ENCODE results near the gene NSUN3. TPM values are rescaled to one million over a fixed set of nuclear protein-coding genes. Genes with fewer than 3 reads are reported as not detected.

The NSUN3 gene
- total and polyA plus RNA-seq, 2 donors (not counting 3 experiments of a cell fraction or from before 2014, with no cell fraction given): 3.4 to 10.7 TPM

- POLR2A ChIA-PET: no interaction called here
- dilution Hi-C loops (cut with MboI; ENCODE audit: extremely low pct_ligation_motif_present, low sequenced_read_pairs): no loop called here
Observed at GRCh38 chr3:94175677-94176076, 112.8 kb downstream of the NSUN3 start.

GRCh38 chr3:94176988-94177745, 114.3 kb downstream of the NSUN3 start:
- H3K27me3 ChIP-seq (ENCODE audit: control insufficient read depth in 2 of 2, insufficient read depth in 2 of 2, low read length in 2 of 2): no peaks in the 10 kb centered on the region
- no peaks in the 10 kb centered on the region for H3K9me3 ChIP-seq (replicated peaks; ENCODE audit: control insufficient read depth, insufficient read depth, low read length)
- H3K27ac ChIP-seq (ENCODE audit: insufficient read depth, low read depth, low read length): no peak overlapping the region
- no peaks in the 10 kb centered on the region for H4K20me1 ChIP-seq (replicated peaks; ENCODE audit: control insufficient read depth, extremely low read depth, insufficient read depth, low read length)
- H3K9ac ChIP-seq (replicated peaks; ENCODE audit: extremely low read depth, insufficient read depth, low read length): no peak overlapping the region
- no peaks in the 10 kb centered on the region for H3K9me1 ChIP-seq (replicated peaks; ENCODE audit: control insufficient read depth, extremely low read depth, insufficient read depth, low read length)
- intact Hi-C loops (cut with micrococcal nuclease): no loop called here
- DNase-seq (ENCODE audit: low read depth, low spot score) (no peak), FAIRE-seq (no peak)
- no peak overlapping the region for H2AFZ ChIP-seq (ENCODE audit: low read depth, low read length)
- H3K4me3 ChIP-seq (replicated peaks in 1 of 3; ENCODE audit: insufficient read depth in 1 of 3, low read depth in 1 of 3, low read length in 3 of 3): no peak overlapping the region
- ChIA-PET CTCF (no interaction called here), POLR2A (no interaction called here)
- no peaks in the 10 kb centered on the region for H3K4me1 ChIP-seq (ENCODE audit: control insufficient read depth, extremely low read depth, insufficient read depth, low read length)
- TF ChIP-seq EZH2 (IDR thresholded peaks at IDR 0.05; ENCODE audit: borderline replicate concordance, low read depth, low read length, severe bottlenecking) (no peak), GATA2 (IDR thresholded peaks at IDR 0.05; ENCODE audit: insufficient read depth, insufficient read length, low read depth, low read length) (no peak), POLR2A (IDR thresholded peaks at IDR 0.05; ENCODE audit: low read depth, low read length) (no peak), FOS (IDR thresholded peaks at IDR 0.05; ENCODE audit: borderline replicate concordance, insufficient read depth, low read length) (no peak), JUN (IDR thresholded peaks at IDR 0.05; ENCODE audit: borderline replicate concordance, insufficient read depth, insufficient read length, low read depth) (no peak)
- H3K36me3 ChIP-seq (ENCODE audit: control insufficient read depth in 2 of 2, extremely low read depth in 1 of 2, insufficient read depth in 2 of 2, low read length in 2 of 2): no peaks in the 10 kb centered on the region
- no TSS peak for BruUV-seq (replicated peaks)
- H3K79me2 ChIP-seq (ENCODE audit: control insufficient read depth, insufficient read depth, low read length): no peaks in the 10 kb centered on the region
- H3K4me2 ChIP-seq (ENCODE audit: insufficient read depth, low read length): no peak overlapping the region
- dilution Hi-C loops (cut with MboI; ENCODE audit: extremely low pct_ligation_motif_present, low sequenced_read_pairs): no loop called here

More at GRCh38 chr3:94175677-94176076, 112.8 kb downstream of the NSUN3 start:
- no peak overlapping the region for H3K4me2 ChIP-seq (ENCODE audit: insufficient read depth, low read length)
- no peak overlapping the region for H3K4me3 ChIP-seq (replicated peaks in 1 of 3; ENCODE audit: insufficient read depth in 1 of 3, low read depth in 1 of 3, low read length in 3 of 3)
- no peak overlapping the region for H3K9ac ChIP-seq (replicated peaks; ENCODE audit: extremely low read depth, insufficient read depth, low read length)
- no peaks in the 10 kb centered on the region for H3K9me3 ChIP-seq (replicated peaks; ENCODE audit: control insufficient read depth, insufficient read depth, low read length)
- intact Hi-C loops (cut with micrococcal nuclease): no loop called here
- H3K4me1 ChIP-seq (ENCODE audit: control insufficient read depth, extremely low read depth, insufficient read depth, low read length): no peaks in the 10 kb centered on the region
- no peaks in the 10 kb centered on the region for H3K36me3 ChIP-seq (ENCODE audit: control insufficient read depth in 2 of 2, extremely low read depth in 1 of 2, insufficient read depth in 2 of 2, low read length in 2 of 2)
- DNase-seq (ENCODE audit: low read depth, low spot score) (no peak), FAIRE-seq (no peak)
- no peaks in the 10 kb centered on the region for H3K9me1 ChIP-seq (replicated peaks; ENCODE audit: control insufficient read depth, extremely low read depth, insufficient read depth, low read length)
- H4K20me1 ChIP-seq (replicated peaks; ENCODE audit: control insufficient read depth, extremely low read depth, insufficient read depth, low read length): no peaks in the 10 kb centered on the region
- H2AFZ ChIP-seq (ENCODE audit: low read depth, low read length): no peak overlapping the region
- no peaks in the 10 kb centered on the region for H3K79me2 ChIP-seq (ENCODE audit: control insufficient read depth, insufficient read depth, low read length)
- no TSS peak for BruUV-seq (replicated peaks)
- no peak overlapping the region for H3K27ac ChIP-seq (ENCODE audit: insufficient read depth, low read depth, low read length)
- H3K27me3 ChIP-seq (ENCODE audit: control insufficient read depth in 2 of 2, insufficient read depth in 2 of 2, low read length in 2 of 2): no peaks in the 10 kb centered on the region
- CTCF ChIA-PET: no interaction called here
- TF ChIP-seq GATA2 (IDR thresholded peaks at IDR 0.05; ENCODE audit: insufficient read depth, insufficient read length, low read depth, low read length) (no peak), FOS (IDR thresholded peaks at IDR 0.05; ENCODE audit: borderline replicate concordance, insufficient read depth, low read length) (no peak), POLR2AphosphoS5 (IDR thresholded peaks at IDR 0.05; ENCODE audit: insufficient read depth, low read depth, low read length) (no peak)

Other genes starting within 250 kb of the NSUN3 start
- 5.2 and 6.0 TPM in 2 replicates for gene PROS1, start 89.2 kb upstream of the NSUN3 start, total RNA-seq
- gene PROS1, start 89.2 kb upstream of the NSUN3 start, polyA plus RNA-seq: 2.5 and 2.6 TPM in 2 replicates
- 8.6 and 12.7 TPM in 2 replicates for gene ARL13B, start 82.9 kb upstream of the NSUN3 start, total RNA-seq
- 2.5 and 3.8 TPM in 2 replicates for gene ARL13B, start 82.9 kb upstream of the NSUN3 start, polyA plus RNA-seq
- not detected in 2 replicates for gene STX19, start 34.5 kb upstream of the NSUN3 start, total RNA-seq
- not detected in 2 replicates for gene STX19, start 34.5 kb upstream of the NSUN3 start, polyA plus RNA-seq
- gene DHFR2, start 145 bp upstream of the NSUN3 start, total RNA-seq: 2.1 and 2.2 TPM in 2 replicates
- gene DHFR2, start 145 bp upstream of the NSUN3 start, polyA plus RNA-seq: 0.48 and 0.65 TPM in 2 replicates

All from endothelial cell of umbilical vein (primary cell).